ENCODE measurements around the gene HIF3A.

DNA sequence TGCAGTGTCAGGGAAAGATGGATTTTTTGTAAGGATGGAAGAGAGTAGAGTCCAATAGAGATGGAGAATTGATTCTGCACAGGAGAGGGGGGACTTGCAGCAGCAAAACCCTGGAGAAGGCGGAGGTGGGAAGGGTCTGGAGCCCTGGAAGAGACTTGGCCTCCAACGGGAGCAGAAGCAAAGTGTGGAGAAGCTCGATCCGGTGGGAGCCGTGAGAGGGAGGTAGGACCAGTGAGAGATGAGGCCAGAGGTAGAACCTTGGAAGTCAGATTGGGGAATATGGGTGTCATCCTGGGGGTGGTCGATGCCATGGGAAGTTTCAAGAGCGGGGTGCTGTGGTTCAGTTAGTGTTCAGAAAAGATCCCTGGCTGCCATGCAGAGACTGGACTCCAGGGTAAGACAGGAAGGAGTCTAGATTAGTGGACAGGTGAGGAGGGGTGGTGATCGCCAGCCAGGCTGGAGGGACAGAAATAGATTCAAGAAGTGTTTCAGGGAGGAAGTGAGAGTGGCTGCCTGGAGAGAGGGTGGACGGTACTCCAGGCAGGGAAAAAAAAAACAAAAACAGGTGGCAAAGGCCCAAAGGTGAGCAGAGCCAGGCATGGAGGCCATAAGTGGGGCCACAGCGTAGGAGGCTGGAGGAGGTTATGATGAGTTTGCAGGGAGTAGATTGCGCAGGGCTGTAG, 52.6 kb downstream of the HIF3A start:
- TF ChIP-seq, protein P1, sequence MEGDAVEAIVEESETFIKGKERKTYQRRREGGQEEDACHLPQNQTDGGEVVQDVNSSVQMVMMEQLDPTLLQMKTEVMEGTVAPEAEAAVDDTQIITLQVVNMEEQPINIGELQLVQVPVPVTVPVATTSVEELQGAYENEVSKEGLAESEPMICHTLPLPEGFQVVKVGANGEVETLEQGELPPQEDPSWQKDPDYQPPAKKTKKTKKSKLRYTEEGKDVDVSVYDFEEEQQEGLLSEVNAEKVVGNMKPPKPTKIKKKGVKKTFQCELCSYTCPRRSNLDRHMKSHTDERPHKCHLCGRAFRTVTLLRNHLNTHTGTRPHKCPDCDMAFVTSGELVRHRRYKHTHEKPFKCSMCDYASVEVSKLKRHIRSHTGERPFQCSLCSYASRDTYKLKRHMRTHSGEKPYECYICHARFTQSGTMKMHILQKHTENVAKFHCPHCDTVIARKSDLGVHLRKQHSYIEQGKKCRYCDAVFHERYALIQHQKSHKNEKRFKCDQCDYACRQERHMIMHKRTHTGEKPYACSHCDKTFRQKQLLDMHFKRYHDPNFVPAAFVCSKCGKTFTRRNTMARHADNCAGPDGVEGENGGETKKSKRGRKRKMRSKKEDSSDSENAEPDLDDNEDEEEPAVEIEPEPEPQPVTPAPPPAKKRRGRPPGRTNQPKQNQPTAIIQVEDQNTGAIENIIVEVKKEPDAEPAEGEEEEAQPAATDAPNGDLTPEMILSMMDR (IDR thresholded peaks at IDR 0.05; ENCODE audit: extremely low read depth in 1 of 2, insufficient read depth in 1 of 2, low read depth in 1 of 2, low read length in 2 of 2), result no peak
- no peak for TF ChIP-seq EZH2 (IDR thresholded peaks at IDR 0.05; ENCODE audit: borderline replicate concordance, low read depth, low read length, severe bottlenecking)
- TF ChIP-seq POLR2A (IDR thresholded peaks at IDR 0.05; ENCODE audit: low read depth, low read length), result no peak
- TF ChIP-seq FOS (IDR thresholded peaks at IDR 0.05; ENCODE audit: borderline replicate concordance, insufficient read depth, low read length), result no peak
- no peak for TF ChIP-seq GATA2 (IDR thresholded peaks at IDR 0.05; ENCODE audit: insufficient read depth, insufficient read length, low read depth, low read length)
- TF ChIP-seq POLR2AphosphoS5 (IDR thresholded peaks at IDR 0.05; ENCODE audit: insufficient read depth, low read depth, low read length), result no peak
- no peak for TF ChIP-seq JUN (IDR thresholded peaks at IDR 0.05; ENCODE audit: borderline replicate concordance, insufficient read depth, insufficient read length, low read depth)
- TF ChIP-seq, protein P2, sequence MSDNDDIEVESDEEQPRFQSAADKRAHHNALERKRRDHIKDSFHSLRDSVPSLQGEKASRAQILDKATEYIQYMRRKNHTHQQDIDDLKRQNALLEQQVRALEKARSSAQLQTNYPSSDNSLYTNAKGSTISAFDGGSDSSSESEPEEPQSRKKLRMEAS (IDR thresholded peaks at IDR 0.05; ENCODE audit: insufficient read depth, insufficient read length), result no peak
